T-helper 22 cell (primary cell): ENCODE results near the gene GGA1.
A peak's percentile ranks its signal among the peaks of the same experiment; 100 is the strongest.
"Not testable (repeated sequence)": the region's sequence is repeated elsewhere in the genome, so short reads cannot be mapped to it uniquely, and the experiment has no call there.

Experiments
- DNase-seq: peaks from one replicate; pipeline ENCODE4 v3.0.0-alpha.2; 2020; ENCODE audit warnings: low read depth

The GGA1 gene

DNA sequence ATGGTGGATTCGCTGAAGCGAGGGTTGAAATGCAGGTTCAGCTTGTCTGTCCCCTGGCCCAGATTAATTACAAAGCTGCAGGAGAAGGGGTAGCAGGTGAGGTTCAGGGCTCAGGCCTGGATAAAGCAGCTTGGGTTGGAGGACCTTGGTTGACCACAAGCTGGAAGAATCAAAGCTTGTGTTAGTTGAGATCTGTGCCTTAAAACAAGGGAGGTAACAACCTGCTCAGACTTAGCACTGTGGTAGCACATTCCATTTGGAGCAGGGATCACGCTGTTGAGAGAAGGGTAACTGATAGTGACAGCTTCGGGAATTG is 38.0 kb upstream of the GGA1 start:
- no peak for DNase-seq

DNA sequence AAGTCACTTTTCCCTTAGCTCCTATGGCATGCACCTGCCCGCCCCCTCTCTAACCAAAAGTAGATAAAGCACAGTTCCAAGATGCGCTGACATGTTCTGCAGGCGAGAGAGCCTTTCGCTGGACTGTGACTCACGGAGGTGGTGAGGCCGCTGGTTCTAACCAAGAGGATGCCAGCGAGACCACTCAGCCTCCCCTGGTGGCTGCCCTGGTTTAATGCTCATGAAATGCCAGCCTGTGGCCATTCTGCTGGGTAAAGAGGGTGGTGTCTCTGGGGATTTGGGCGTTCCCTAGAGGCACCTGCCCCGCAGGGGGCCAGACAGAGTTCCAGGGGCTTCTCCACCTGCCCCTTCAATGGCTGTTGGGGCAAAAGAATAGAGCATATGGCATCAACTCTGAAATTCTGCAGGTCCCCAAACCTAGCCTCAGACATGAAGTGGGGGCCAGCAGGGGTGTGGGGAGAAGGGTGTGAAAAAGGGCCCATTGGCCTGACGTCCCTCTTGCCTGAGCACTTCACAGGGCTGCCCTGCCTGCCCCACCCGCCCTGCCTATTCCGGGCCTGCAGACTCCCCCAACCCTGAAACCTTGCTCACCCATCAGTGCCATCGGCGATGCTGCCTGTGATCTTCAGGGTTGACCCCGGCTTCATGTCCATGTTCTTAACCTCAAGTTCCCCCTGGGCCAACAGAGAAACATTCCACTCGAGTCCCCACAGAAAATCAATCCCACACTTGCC is 37.2 kb upstream of the GGA1 start:
- no peak for DNase-seq

DNA sequence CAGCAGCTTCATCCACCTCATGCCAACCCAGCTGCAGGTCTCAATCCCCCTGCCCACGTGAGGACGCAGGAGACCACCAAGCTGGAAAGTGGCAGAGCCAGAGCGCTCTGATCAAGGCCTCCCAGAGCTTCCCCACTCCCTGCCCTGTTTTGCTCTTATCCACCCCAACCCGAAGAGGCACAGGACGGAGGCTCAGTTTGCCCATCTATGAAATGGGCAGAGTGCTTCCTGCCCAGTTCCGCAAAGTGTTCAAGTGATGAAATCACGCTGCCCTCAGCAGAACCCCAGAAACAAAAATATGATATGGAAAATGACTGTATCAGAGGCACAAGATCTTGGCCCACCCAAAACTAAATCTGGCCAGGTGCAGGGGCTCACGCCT is 36.7 kb upstream of the GGA1 start:
- DNase-seq = no peak

DNA sequence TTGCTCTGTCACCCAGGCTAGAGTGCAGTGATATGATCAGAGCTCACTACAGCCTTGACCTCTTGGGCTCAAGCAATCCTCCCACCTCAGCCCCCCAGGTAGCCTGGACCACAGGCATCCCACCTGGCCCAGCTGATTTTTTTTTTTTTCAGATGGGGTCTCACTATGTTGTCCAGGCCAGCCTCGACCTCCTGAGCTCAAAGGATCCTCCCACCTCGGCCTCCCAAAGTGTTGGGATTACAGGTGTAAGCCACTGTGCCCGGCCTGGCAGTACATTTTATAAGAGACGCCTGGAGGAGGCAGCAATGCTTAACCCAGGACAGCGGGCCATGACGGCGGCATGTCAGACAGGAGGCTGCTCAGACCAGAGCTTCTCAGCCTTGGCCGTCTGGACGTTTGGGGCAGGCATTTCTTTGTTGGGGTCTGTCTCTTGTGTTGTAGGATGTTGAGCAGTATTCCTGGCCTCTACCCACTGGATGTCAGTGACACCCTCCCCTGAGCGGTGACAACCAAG is 33.1 kb upstream of the GGA1 start:
- no peak for DNase-seq

DNA sequence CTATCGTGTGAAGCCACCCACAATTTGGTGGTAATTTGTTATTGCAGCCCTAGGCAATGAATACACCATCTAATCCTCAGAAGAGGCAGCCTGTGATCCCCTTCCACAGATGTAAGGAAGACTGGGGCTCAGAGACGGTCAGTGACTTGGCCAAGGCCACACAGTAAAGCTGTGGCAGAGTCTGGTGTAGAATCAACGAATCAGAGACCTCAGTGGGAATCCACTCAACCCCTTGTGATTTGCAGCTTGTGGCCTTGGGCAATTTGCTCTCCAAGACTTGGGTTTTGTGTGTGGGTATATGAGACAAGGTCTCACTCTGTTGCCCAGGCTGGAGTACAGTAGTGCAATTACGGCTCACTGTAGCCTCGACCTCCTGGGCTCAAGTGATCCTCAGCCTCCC is 30.6 kb upstream of the GGA1 start:
- no peak for DNase-seq

DNA sequence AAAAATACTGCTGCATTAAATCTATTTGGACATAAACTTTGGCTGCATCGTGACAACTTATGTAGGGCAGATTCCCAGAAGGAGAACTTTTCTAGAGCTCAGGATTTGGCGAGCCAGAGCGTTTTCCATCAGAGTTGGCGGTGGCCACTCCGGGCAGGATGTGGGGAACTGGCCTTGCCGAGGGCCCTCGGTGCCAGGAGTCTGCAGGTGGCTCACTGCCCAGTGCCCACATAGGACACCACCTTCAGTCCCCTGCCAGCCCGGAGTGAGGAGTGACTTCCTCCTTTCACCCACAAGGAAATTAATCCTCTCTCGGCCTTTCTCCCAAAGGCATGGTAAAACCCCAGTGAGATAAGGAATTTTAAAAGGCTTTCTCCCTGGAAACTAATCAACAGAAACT is 27.1 kb upstream of the GGA1 start:
- no peak for DNase-seq

DNA sequence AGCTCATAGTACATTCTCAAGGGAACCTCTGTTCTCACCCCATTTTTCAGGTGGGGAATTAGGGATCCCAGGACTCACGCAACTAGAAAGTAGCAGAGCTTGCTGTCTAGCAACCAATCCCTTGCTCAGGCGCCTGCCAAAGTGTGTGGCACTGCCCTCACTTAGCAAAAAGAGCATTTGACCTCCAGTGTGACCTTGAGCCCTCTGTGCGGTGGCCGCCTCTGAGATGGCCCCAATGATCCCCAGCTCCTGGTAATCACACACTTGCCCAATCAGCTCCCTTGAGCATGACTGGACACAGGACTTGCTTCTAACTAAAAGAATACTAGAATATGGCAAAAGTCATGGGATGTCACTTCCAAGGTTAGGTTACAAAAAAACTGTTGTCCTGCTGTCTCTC is 26.1 kb upstream of the GGA1 start:
- DNase-seq = no peak

DNA sequence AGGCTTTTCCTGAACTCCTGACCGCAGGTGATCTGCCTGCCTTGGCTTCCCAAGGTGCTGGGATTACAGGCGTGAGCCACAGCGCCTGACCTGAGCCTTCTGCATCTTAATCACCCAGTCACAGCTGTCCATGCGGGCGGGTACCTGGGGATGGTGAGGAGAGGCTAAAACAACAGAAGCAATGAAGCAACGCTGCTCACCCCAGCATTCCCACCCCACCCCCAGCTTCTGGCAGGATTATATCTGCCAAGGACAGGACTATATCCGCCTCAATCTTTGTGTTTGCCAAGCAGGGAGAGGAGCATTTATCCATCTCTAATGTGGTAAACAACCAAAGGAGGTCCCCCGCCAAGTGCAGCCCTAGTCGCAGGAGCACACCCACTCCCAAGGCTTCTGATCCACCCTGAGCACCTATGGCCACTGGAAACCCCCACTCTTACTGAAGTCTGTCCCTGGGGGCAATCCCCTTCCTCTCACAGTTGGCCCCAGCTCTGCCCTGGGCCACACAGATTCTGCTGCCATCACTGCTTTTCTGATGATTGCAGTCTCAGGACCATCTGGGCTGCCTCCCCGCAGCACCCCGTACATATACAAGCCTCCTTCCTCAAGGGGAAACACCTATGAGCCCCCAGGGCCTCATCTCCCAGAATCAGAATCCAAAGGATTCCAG is 20.0 kb upstream of the GGA1 start:
- DNase-seq = no peak

DNA sequence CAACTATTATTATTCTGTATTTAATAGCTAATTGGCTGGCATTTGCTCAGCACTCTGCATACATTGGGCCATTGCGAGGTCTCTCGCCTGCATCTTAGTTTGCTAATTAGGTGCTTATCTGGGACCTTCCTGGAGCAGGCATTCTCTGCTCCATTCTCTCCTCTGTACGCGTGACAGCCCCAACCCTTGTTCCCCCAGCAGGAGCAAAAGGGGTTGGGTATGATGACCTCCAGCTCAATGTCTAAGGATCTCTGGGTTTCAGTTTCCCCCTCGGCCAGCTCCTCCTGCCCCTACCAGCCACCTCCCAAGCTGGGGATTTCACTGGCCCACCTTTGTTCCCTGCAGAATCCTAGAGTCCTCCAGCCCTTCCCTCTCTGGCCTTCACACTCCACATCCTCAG is 19.0 kb upstream of the GGA1 start:
- DNase-seq = no peak

DNA sequence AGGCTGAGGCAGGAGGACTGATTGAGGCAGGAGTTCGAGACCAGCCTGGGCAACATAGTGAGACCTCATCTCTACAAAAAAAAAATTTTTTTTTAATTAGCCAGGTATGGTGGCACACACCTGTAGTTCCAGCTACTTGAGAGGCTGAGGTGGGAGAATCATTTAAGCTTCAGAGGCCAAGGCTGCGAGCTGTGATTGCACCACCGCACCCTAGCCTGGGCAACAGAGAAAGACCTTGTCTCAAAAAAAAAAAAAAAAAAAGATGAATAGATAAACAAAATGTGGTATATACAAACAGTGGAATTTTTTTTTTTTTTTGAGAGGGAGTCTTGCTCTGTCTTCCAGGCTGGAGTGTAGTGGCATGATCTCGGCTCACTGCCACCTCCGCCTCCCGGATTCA is 17.6 kb upstream of the GGA1 start:
- not testable (repeated sequence) for DNase-seq

DNA sequence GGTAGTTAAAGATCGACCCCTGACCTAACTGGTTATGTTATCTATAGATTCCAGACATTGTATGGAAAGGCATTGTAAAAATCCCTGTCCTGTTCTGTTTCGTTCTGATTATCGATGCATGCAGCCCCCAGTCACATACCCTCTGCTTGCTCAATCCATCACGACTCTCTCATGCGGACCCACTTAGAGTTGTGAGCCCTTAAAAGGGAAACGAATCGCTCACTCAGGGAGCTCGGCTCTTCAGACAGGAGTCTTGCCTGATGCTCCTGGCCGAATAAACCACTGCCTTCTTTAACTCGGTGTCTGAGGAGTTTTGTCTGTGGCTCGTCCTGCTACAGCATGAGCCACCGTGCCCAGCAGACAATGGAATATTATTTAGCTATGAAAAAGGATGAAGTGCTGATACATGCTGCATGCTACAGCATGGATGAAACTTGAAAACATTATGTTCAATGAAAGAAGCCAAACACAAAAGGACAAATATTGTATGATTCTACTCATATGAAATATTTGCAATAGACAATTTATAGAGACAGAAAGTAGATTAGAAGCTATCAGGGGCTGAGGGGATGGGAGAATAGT is 16.7 kb upstream of the GGA1 start:
- DNase-seq = no peak

DNA sequence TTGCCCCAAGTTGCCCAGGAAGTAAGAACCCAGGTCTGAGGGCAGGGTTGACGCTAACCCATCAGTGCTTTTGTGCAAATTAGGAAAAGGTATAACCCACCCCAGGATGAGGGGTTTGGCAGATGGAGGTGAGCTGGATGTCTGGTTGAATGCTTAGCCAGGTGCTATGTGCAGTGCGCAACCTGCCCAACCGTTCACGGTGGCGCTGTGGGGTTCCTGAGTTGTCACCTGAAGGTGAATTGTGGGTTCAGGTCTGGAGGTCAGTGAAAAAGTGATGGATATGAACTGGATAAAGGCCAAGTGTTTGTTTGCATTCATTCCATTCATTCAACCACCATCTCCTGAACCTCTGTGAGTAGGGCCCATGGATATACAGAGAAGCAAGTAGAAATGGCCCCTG is 14.4 kb upstream of the GGA1 start:
- no peak for DNase-seq

DNA sequence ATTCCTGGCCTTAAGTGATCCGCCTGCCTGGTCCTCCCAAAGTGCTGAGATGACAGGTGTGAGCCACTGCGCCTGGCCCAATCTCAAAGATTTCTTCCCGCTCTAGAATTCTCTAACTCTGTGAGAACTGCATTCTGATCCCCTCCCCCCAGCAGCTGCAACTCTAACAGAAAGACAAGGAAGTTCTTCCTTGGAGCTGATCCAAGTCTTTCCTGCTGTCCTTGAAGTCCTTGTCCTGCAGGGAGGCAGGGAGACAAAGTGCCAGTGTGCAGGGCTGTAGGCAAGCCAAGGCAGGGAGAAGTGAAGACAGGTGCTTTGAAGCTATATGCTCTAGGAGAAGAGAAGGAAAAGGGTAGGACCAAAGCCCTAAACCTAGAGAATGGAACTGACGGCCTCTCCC is 9.5 kb upstream of the GGA1 start:
- DNase-seq = no peak

DNA sequence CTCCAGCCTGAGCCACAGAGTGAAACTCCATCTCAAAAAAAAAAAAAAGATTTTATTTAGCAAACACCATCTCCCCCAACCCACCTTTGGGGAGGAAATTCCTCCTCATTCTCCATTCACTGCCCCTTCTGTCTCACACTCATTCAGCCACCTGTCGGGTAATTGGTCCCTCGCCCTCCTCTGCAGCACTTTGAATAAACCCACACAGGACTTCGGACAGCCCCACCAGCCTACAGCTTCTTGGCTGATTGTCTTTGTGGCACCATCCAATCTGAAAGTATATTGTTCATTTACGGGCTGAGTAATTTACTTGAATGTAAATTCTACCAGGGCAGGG is 7.5 kb upstream of the GGA1 start:
- no peak for DNase-seq

DNA sequence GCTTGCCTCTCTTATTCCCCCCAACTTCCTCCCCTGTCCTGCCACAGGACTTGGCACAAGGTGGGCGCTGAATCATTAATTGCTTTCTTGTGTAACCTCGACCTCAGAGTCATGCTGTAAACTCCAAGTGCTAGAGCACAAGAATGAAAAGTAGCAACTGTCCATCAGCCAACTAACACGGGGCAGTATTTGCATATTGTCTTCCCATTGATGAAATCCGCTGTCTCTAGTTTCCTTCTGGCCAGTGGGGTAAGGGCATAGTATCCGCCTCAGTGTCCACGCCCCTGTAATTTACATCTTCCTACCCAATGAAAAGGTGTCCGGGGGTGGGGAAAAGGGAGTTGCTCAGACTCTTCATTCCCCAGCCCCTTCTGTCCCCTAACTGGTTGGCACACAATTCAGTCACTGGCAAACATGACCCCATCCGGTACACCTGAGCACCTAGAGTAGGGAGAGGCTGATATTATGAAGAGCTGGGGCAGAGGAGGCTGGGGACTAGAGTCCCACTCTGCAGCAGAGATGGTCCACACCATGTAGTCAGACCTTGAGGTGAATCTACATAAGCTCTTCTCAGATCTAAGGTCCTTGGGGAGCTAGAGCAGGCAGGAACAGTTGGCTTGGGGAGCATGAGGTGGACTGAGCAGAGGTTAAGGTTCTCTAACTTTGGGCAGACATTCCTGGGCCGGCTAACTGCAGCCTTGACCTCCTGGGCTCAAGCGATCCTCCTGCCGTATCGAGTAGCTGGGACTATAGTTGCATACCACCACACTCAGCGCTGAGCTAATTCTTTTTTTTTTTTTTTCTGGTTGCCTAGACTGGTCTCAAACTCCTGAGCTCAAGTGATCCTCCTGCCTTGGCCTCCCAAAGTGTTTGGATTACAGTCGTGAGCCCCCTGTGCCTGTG is 6.8 kb upstream of the GGA1 start:
- DNase-seq = no peak

DNA sequence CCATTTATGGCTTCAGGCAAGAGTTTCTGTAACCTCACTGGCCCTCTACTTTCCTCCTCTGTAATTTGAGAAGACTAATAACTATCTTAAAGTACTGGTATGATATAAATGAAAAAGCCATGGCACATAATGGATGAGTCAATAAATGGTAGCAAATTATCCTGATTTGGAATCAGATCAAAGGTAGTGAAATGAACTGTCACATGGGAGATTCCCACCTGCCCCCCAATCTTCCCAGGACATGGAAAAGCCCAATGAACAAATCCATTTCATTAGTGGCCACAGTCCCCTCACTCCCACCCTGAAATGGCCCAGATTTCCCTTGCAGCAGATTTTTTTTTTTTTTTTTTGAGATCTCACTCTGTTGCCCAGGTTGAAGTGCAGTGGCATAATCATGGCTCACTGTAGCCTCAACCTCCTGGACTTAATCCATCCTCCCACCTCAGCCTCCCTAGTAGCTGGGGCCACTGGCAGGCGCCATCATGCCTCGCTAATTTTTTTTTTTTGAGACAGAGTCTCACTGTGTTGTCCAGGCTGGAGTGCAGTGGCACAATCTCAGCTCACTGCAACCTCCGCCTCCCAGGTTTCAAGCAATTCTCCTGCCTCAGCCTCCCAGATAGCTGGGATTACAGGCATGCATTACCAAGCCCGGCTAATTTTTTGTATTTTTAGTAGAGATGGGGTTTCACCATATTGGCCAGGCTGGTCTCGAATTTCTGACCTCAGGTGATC is 5.9 kb upstream of the GGA1 start:
- DNase-seq = not testable (repeated sequence)

DNA sequence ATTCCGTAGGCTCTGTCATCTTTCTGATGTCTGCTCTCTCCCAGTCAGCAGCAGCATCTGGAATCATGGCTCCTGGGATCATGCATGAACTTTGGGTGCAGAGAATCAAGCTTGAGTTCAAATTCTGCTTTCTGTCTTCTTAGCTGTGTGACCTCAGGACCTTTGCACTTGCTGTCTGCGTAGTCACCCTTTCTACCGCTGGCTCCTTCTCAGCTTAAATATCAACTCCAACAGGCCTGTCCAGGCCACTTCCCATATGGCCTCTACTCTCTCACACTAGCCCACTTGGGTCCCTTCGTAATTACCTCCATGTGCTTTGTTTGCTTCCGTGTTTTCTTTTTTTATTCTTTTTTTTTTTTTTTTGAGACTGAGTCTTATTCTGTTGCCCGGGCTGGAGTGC is 4.6 kb upstream of the GGA1 start:
- no peak for DNase-seq

DNA sequence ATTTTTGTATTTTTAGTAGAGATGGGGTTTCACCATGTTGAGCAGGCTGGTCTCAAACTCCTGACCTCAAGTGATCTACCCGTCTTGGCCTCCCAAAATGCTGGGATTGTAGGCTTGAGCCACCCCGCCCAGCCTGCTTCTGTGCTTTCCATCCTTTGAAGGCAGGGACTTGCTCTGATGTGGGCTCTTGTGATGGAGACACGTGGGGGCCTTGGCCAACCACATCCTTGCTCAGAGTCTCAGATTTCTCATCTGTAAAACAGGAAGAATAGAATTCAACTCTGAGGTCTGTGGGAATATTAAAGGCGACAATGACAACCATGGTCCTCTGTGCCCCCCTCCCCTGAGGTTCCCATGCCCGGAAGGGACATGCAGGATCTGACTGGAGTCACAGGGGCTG is 3.8 kb upstream of the GGA1 start:
- peak; percentile 53 for DNase-seq

DNA sequence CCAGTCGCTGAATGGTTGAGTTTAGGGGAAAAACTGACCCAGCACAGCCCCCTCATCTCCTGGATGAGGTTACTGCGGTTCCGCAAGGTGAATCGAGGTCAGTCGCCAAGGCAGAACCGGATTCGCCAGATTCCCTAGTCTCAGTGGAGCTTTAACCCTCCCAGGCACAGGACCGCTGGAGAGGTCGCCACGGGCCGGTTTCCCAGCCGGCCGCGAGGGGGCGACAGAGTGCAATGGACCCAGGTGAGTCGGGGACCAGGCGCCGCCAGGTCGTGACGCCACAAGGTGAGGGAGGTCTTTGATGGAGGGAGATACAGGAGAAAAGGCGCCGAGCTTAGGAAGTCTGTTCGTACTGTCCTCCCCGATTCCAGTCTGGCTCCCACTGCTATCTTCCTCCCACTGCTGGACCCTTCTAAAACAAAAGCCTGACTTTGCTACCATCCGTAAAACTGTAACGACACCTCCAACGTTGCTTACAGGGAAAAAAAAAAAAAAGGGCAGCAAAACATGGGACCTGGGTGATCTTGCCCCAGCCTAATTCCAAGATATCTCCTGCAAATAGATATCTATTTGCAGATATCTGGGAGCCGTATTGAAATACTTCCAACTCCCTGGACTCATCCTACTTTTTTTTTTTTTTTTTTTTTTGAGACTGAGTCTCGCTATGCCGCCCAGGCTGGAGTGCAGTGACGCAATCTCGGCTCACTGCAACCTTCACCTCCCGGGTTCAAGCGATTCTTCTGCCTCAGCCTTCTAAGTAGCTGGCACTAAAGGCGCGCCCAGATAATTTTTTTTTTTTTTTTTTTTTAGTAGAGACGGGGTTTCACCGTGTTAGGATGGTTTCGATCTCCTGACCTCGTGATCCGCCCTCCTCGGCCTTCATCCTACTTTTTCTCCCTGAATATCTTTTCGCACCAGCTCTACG is 1.4 kb upstream of the GGA1 start:
- DNase-seq = peak; percentile 80

DNA sequence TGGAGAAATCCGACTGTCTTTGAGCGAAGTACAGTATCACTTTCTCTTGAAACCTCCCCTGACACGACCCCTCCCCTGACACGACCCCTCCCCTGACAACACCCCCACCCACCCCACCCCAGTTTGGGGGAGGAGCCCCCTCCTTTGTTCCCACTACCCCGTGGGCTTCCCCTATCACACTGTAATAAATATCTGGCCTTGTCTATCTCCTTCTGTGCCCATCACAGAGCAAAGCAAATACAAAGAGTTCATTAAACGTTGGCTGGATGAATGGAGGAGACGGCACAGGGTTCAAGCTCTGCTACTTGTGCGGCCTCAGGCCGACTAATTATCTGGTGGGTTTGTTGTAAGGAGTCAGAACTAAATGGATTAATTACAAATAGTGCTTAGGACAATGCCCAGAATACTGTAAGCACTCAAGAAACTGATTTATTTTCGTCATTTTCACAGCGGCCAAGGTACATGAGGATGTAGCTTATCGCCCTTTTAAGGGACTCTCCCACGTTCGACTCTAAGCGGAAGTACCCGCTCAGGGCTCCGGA is 628 bp upstream of the GGA1 start:
- DNase-seq = no peak
